ENCODE data around the gene OMP. TPM values are rescaled to one million over a fixed set of nuclear protein-coding genes. Genes with fewer than 3 reads are reported as not detected.

Gene OMP
- total RNA-seq, 1 donor from 2014 or later = 1.3 TPM

GRCh38 chr11:77131560-77131959 is 28.9 kb downstream of the OMP start:
- H3K27ac Mint-ChIP-seq (ENCODE audit: unreplicated experiment) = no peak overlapping the region
- Histone ChIP-seq H3K27me3 (ENCODE audit: insufficient read depth, low read length) (no peaks in the 10 kb centered on the region), H3K4me1 (ENCODE audit: insufficient read depth, low read length) (peaks cover 18% of the 10 kb centered on the region), H3K4me3 (ENCODE audit: insufficient read depth, low read depth, low read length) (no peak overlapping the region), H4K20me1 (ENCODE audit: insufficient read depth, low read length) (no peaks in the 10 kb centered on the region), H3K36me3 (ENCODE audit: insufficient read depth, low read length) (no peaks in the 10 kb centered on the region), H2AFZ (ENCODE audit: low read depth, low read length) (no peak overlapping the region), H3K9me3 (ENCODE audit: insufficient read depth, low read depth, low read length) (no peaks in the 10 kb centered on the region), H3K9ac (ENCODE audit: low read length) (no peak overlapping the region), H3K79me2 (ENCODE audit: insufficient read depth, low read length) (no peaks in the 10 kb centered on the region), H3K27ac (ENCODE audit: low read depth, low read length) (no peak overlapping the region), H3K4me2 (ENCODE audit: low read length) (no peak overlapping the region)
- no peaks in the 10 kb centered on the region for H3K9me3 Mint-ChIP-seq (ENCODE audit: unreplicated experiment)
- no peaks in the 10 kb centered on the region for H3K36me3 Mint-ChIP-seq (ENCODE audit: low read depth, unreplicated experiment)
- no peak for FAIRE-seq
- peaks cover 13% of the 10 kb centered on the region for H3K27me3 Mint-ChIP-seq (ENCODE audit: low read depth, unreplicated experiment)
- DNase-seq (ENCODE audit: low read depth) = no peak
- no peak for TF ChIP-seq EZH2 (IDR thresholded peaks at IDR 0.05; ENCODE audit: insufficient read depth, low read length)
- TF ChIP-seq, protein P1, sequence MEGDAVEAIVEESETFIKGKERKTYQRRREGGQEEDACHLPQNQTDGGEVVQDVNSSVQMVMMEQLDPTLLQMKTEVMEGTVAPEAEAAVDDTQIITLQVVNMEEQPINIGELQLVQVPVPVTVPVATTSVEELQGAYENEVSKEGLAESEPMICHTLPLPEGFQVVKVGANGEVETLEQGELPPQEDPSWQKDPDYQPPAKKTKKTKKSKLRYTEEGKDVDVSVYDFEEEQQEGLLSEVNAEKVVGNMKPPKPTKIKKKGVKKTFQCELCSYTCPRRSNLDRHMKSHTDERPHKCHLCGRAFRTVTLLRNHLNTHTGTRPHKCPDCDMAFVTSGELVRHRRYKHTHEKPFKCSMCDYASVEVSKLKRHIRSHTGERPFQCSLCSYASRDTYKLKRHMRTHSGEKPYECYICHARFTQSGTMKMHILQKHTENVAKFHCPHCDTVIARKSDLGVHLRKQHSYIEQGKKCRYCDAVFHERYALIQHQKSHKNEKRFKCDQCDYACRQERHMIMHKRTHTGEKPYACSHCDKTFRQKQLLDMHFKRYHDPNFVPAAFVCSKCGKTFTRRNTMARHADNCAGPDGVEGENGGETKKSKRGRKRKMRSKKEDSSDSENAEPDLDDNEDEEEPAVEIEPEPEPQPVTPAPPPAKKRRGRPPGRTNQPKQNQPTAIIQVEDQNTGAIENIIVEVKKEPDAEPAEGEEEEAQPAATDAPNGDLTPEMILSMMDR (IDR thresholded peaks at IDR 0.05; ENCODE audit: insufficient read depth, low read depth, low read length) = no peak
- no peak overlapping the region for H3K4me3 Mint-ChIP-seq (ENCODE audit: unreplicated experiment)
- peaks cover 1% of the 10 kb centered on the region for H3K4me1 Mint-ChIP-seq (ENCODE audit: low read depth, unreplicated experiment)

GRCh38 chr11:77135069-77135468 is 32.4 kb downstream of the OMP start:
- Histone ChIP-seq H3K4me2 (ENCODE audit: low read length) (no peak overlapping the region), H3K9me3 (ENCODE audit: insufficient read depth, low read depth, low read length) (no peaks in the 10 kb centered on the region), H3K36me3 (ENCODE audit: insufficient read depth, low read length) (no peaks in the 10 kb centered on the region), H3K27me3 (ENCODE audit: insufficient read depth, low read length) (peaks cover 7% of the 10 kb centered on the region), H3K4me1 (ENCODE audit: insufficient read depth, low read length) (peaks cover 5% of the 10 kb centered on the region), H4K20me1 (ENCODE audit: insufficient read depth, low read length) (no peaks in the 10 kb centered on the region), H3K27ac (ENCODE audit: low read depth, low read length) (no peak overlapping the region), H3K9ac (ENCODE audit: low read length) (no peak overlapping the region), H3K4me3 (ENCODE audit: insufficient read depth, low read depth, low read length) (no peak overlapping the region), H3K79me2 (ENCODE audit: insufficient read depth, low read length) (no peaks in the 10 kb centered on the region), H2AFZ (ENCODE audit: low read depth, low read length) (no peak overlapping the region)
- Mint-ChIP-seq H3K27ac (ENCODE audit: unreplicated experiment) (no peak overlapping the region), H3K27me3 (ENCODE audit: low read depth, unreplicated experiment) (no peaks in the 10 kb centered on the region), H3K4me1 (ENCODE audit: low read depth, unreplicated experiment) (peaks cover 1% of the 10 kb centered on the region), H3K4me3 (ENCODE audit: unreplicated experiment) (no peak overlapping the region), H3K36me3 (ENCODE audit: low read depth, unreplicated experiment) (no peaks in the 10 kb centered on the region), H3K9me3 (ENCODE audit: unreplicated experiment) (no peaks in the 10 kb centered on the region)
- DNase-seq (ENCODE audit: low read depth) (no peak), FAIRE-seq (peak; percentile 74)
- TF ChIP-seq, protein P1 (IDR thresholded peaks at IDR 0.05; ENCODE audit: insufficient read depth, low read depth, low read length) = no peak
- TF ChIP-seq EZH2 (IDR thresholded peaks at IDR 0.05; ENCODE audit: insufficient read depth, low read length) = no peak

DNA sequence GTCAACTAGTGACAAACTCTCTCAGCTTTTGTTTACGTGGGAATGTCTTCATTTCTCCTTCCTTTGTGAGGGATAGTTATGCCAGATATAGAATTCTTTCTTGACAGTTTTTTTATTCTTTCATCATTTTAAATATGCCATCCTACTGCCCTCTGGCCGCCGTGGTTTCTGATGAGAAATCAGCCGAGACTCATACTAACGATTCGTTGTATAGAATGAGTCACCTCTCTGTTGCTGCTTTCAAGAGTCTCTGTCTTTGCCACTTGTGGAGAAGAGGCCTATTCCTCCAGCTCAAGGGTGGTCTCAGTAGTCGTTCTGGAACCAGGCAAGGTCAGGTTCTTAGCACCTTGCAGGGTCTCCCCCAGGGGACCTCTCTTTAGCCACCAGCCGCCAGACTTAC is 33.4 kb downstream of the OMP start:
- H3K27me3 ChIP-seq (ENCODE audit: insufficient read depth, low read length) = peaks cover 7% of the 10 kb centered on the region
- Mint-ChIP-seq H3K4me3 (ENCODE audit: unreplicated experiment) (no peak overlapping the region), H3K27me3 (ENCODE audit: low read depth, unreplicated experiment) (no peaks in the 10 kb centered on the region), H3K4me1 (ENCODE audit: low read depth, unreplicated experiment) (peaks cover 1% of the 10 kb centered on the region), H3K36me3 (ENCODE audit: low read depth, unreplicated experiment) (no peaks in the 10 kb centered on the region), H3K27ac (ENCODE audit: unreplicated experiment) (no peak overlapping the region), H3K9me3 (ENCODE audit: unreplicated experiment) (no peaks in the 10 kb centered on the region)
- DNase-seq (ENCODE audit: low read depth) (peak; percentile 46), FAIRE-seq (peak; percentile 45)
- peaks cover 8% of the 10 kb centered on the region for H3K4me1 ChIP-seq (ENCODE audit: insufficient read depth, low read length)
- H4K20me1 ChIP-seq (ENCODE audit: insufficient read depth, low read length) = no peaks in the 10 kb centered on the region
- no peaks in the 10 kb centered on the region for H3K9me3 ChIP-seq (ENCODE audit: insufficient read depth, low read depth, low read length)
- H3K4me3 ChIP-seq (ENCODE audit: insufficient read depth, low read depth, low read length) = no peak overlapping the region
- no peaks in the 10 kb centered on the region for H3K79me2 ChIP-seq (ENCODE audit: insufficient read depth, low read length)
- H3K9ac ChIP-seq (ENCODE audit: low read length) = no peak overlapping the region
- H3K36me3 ChIP-seq (ENCODE audit: insufficient read depth, low read length) = no peaks in the 10 kb centered on the region
- no peak overlapping the region for H3K27ac ChIP-seq (ENCODE audit: low read depth, low read length)
- TF ChIP-seq, protein P1 (IDR thresholded peaks at IDR 0.05; ENCODE audit: insufficient read depth, low read depth, low read length) = no peak
- TF ChIP-seq EZH2 (IDR thresholded peaks at IDR 0.05; ENCODE audit: insufficient read depth, low read length) = no peak
- H2AFZ ChIP-seq (ENCODE audit: low read depth, low read length) = no peak overlapping the region
- H3K4me2 ChIP-seq (ENCODE audit: low read length) = no peak overlapping the region

All from astrocyte (in vitro differentiated cells and primary cell).